CD4-positive, alpha-beta T cell treated with Interleukin-17A for 4 hours (primary cell): ENCODE data around the gene MAU2.
A peak's percentile ranks its signal among the peaks of the same experiment; 100 is the strongest.

Experiments
- DNase-seq: peaks from one replicate; pipeline ENCODE4 v3.0.0-alpha.2; 2020; ENCODE audit warnings: mixed read lengths

MAU2 gene

GRCh38 chr19:19320361-19321140 is at the start of gene MAU2, which contains the start of gene SUGP1:
Gene MAU2 (plus strand): TSS chr19:19320829. CDS start chr19:19320860, 31 bp downstream.
Gene SUGP1 (minus strand): TSS chr19:19320509. CDS start chr19:19320496, 13 bp downstream.
- peak; percentile 90 for DNase-seq

- no peak for DNase-seq
These were observed 48.6 kb upstream of the MAU2 start for GRCh38 chr19:19271828-19272599.

- DNase-seq, result no peak
These were observed 46.5 kb upstream of the MAU2 start for GRCh38 chr19:19274146-19274545.

- DNase-seq, result no peak
These were observed 45.7 kb upstream of the MAU2 start for GRCh38 chr19:19274716-19275565.

GRCh38 chr19:19276386-19276785 is 44.2 kb upstream of the MAU2 start:
- DNase-seq, result no peak

- DNase-seq, result no peak
These were observed 43.8 kb upstream of the MAU2 start for GRCh38 chr19:19276851-19277250.

GRCh38 chr19:19278315-19278714 is 42.3 kb upstream of the MAU2 start:
- no peak for DNase-seq

GRCh38 chr19:19279062-19279612 is 41.5 kb upstream of the MAU2 start:
- no peak for DNase-seq

- no peak for DNase-seq
These were observed 40.8 kb upstream of the MAU2 start for GRCh38 chr19:19279853-19280252.

GRCh38 chr19:19280561-19280960 is 40.1 kb upstream of the MAU2 start:
- no peak for DNase-seq

- DNase-seq, result no peak
These were observed 34.9 kb upstream of the MAU2 start for GRCh38 chr19:19285686-19286085.

- DNase-seq, result no peak
These were observed 28.0 kb upstream of the MAU2 start for GRCh38 chr19:19292607-19293006.

- no peak for DNase-seq
These were observed 25.7 kb upstream of the MAU2 start for GRCh38 chr19:19294914-19295313.

GRCh38 chr19:19296953-19297689 is 23.5 kb upstream of the MAU2 start:
- no peak for DNase-seq

- no peak for DNase-seq
These were observed 22.9 kb upstream of the MAU2 start for GRCh38 chr19:19297759-19298158.

- no peak for DNase-seq
These were observed 20.0 kb upstream of the MAU2 start for GRCh38 chr19:19300613-19301012.

GRCh38 chr19:19303411-19303810 is 17.2 kb upstream of the MAU2 start:
- no peak for DNase-seq

- DNase-seq, result no peak
These were observed 16.3 kb upstream of the MAU2 start for GRCh38 chr19:19304186-19304965.

- DNase-seq, result no peak
These were observed 15.6 kb upstream of the MAU2 start for GRCh38 chr19:19305066-19305465.

GRCh38 chr19:19305696-19306095 is 14.9 kb upstream of the MAU2 start:
- DNase-seq, result no peak

GRCh38 chr19:19306191-19306590 is 14.4 kb upstream of the MAU2 start:
- DNase-seq, result no peak
